NT2/D1 (cell line): ENCODE results near the gene FAM204A.

Experiments used
- DNase-seq: peaks from one replicate; pipeline ENCODE4 v3.0.0-alpha.2; 2011; ENCODE audit warnings: low read depth, low spot score
- H3K27me3 ChIP-seq: 2 replicates; pipeline ENCODE4 v1.6.0; 2011; ENCODE audit warnings: mild to moderate bottlenecking; ENCODE audit not compliant: insufficient read length, insufficient read depth
- H3K36me3 ChIP-seq: 2 replicates; pipeline ENCODE4 v1.6.1; 2011; ENCODE audit warnings: mild to moderate bottlenecking, low read length, mixed read lengths; ENCODE audit not compliant: insufficient read depth, insufficient read length
- H3K4me1 ChIP-seq: 2 replicates; pipeline ENCODE4 v1.5.1; 2011; ENCODE audit not compliant: insufficient read depth, insufficient read length
- H3K4me3 ChIP-seq: 2 replicates; pipeline ENCODE4 v1.5.1; 2011; ENCODE audit warnings: low read depth; ENCODE audit not compliant: insufficient read length
- H3K9ac ChIP-seq: 2 replicates; pipeline ENCODE4 v1.6.0; 2011; ENCODE audit warnings: low read depth; ENCODE audit not compliant: insufficient read length
- H3K9me3 ChIP-seq: 2 replicates; pipeline ENCODE4 v1.5.1; 2011; ENCODE audit warnings: mild to moderate bottlenecking, low read length; ENCODE audit not compliant: insufficient read depth
- SUZ12 ChIP-seq: IDR thresholded peaks from 2 replicates; pipeline ENCODE4 v1.6.1; 2011; ENCODE audit not compliant: insufficient read length, insufficient read depth; ENCODE audit errors: extremely low read depth
- YY1 ChIP-seq: IDR thresholded peaks from 2 replicates; pipeline ENCODE4 v1.6.1; 2011; ENCODE audit not compliant: insufficient read length, insufficient read depth
- ZNF274 ChIP-seq: IDR thresholded peaks from 2 replicates; pipeline ENCODE4 v1.6.1; 2011; ENCODE audit warnings: mild to moderate bottlenecking, low read depth, low read length

Gene FAM204A

DNA sequence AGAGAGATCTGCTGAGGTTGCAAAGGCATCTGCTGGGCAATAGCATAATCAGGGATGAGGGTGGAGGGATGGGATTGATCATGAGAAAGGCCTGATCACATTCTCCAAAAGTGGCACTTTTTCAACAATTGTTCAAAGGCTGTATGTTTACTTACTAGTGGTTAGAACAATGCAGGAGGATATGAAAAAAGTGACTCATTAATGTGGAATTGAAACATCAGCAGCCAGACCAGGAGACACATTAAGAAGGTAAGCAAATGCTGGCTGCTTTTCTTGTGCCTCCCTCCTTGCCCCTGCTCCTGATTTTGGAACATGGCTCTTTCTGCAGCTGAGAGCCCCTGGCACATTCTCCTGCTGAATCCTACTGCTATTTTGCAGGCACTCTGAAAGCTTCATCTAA, 63.5 kb downstream of the FAM204A start:
- DNase-seq, result no peak
- Histone ChIP-seq H3K4me3 (no peak overlapping the region), H3K27me3 (peaks cover 17% of the 10 kb centered on the region), H3K36me3 (no peaks in the 10 kb centered on the region), H3K9me3 (peaks cover 18% of the 10 kb centered on the region), H3K9ac (no peak overlapping the region), H3K4me1 (no peaks in the 10 kb centered on the region)
- TF ChIP-seq YY1 (no peak), ZNF274 (no peak), SUZ12 (no peak)

- DNase-seq, result no peak
- Histone ChIP-seq H3K36me3 (no peaks in the 10 kb centered on the region), H3K4me1 (no peaks in the 10 kb centered on the region), H3K4me3 (no peak overlapping the region), H3K9me3 (peaks cover 18% of the 10 kb centered on the region), H3K9ac (no peak overlapping the region), H3K27me3 (peaks cover 21% of the 10 kb centered on the region)
- no peak for TF ChIP-seq YY1
Measured at GRCh38 chr10:118277871-118278270, 64.3 kb downstream of the FAM204A start.

DNA sequence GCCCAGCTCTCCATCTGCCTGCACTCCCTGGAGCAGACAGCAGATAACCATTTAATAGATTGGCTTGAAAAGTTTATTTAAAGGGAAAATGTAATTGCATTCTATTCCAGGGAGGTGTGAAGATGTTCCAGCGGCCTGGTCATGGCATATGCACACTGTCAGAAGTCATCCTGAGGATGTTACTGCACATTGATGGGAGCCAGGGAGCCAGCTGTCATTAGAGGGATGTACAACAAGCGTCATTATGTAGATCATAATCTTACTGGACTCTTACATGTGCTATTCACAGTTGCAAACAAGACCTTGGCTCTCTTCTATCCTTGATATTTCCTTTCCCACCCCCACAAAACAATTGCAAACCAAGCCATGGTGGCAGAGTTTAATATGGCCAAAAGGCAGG, 65.4 kb downstream of the FAM204A start:
- no peak for TF ChIP-seq ZNF274
- no peak for TF ChIP-seq YY1
- no peak for TF ChIP-seq SUZ12
- H3K4me1 ChIP-seq, result no peaks in the 10 kb centered on the region
- peaks cover 18% of the 10 kb centered on the region for H3K9me3 ChIP-seq
- no peak overlapping the region for H3K4me3 ChIP-seq
- H3K9ac ChIP-seq, result no peak overlapping the region
- no peak for DNase-seq
- peaks cover 25% of the 10 kb centered on the region for H3K27me3 ChIP-seq
- H3K36me3 ChIP-seq, result no peaks in the 10 kb centered on the region

GRCh38 chr10:118276204-118276603, 65.9 kb downstream of the FAM204A start:
- peaks cover 18% of the 10 kb centered on the region for H3K9me3 ChIP-seq
- no peak overlapping the region for H3K4me3 ChIP-seq
- no peak overlapping the region for H3K9ac ChIP-seq
- TF ChIP-seq SUZ12 (no peak), ZNF274 (no peak), YY1 (no peak)
- no peak for DNase-seq
- no peaks in the 10 kb centered on the region for H3K36me3 ChIP-seq
- H3K4me1 ChIP-seq, result no peaks in the 10 kb centered on the region
- peaks cover 29% of the 10 kb centered on the region for H3K27me3 ChIP-seq

DNA sequence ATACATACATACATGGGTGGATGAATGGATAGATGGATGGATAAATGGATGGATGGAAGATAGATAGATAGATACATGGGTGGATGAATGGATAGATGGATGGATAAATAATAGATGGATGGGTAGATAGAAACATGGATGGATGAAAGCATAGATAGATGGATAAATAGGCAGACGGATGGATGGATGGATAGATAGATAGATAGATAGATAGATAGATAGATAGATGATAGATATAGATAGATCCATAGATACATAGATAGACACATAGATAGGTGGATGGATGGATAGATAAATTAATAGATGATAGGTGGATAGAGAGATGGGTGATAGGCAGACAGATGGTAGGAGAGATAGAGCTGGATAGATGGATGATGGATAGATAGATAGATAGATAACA, 68.5 kb downstream of the FAM204A start:
- Histone ChIP-seq H3K36me3 (no peaks in the 10 kb centered on the region), H3K4me3 (no peak overlapping the region), H3K9me3 (peaks cover 18% of the 10 kb centered on the region), H3K27me3 (peaks cover 50% of the 10 kb centered on the region), H3K4me1 (no peaks in the 10 kb centered on the region), H3K9ac (no peak overlapping the region)
- TF ChIP-seq ZNF274 (no peak), SUZ12 (no peak), YY1 (no peak)
- no peak for DNase-seq

- H3K27me3 ChIP-seq, result peaks cover 59% of the 10 kb centered on the region
- no peak overlapping the region for H3K9ac ChIP-seq
- peaks cover 11% of the 10 kb centered on the region for H3K9me3 ChIP-seq
- TF ChIP-seq SUZ12 (no peak), YY1 (no peak), ZNF274 (no peak)
- no peak for DNase-seq
- no peaks in the 10 kb centered on the region for H3K36me3 ChIP-seq
- no peak overlapping the region for H3K4me3 ChIP-seq
- H3K4me1 ChIP-seq, result no peaks in the 10 kb centered on the region
Measured at GRCh38 chr10:118272767-118273166, 69.4 kb downstream of the FAM204A start.

- Histone ChIP-seq H3K27me3 (peaks cover 65% of the 10 kb centered on the region), H3K4me3 (peak overlapping the region; percentile 11), H3K36me3 (no peaks in the 10 kb centered on the region), H3K9ac (peak overlapping the region; percentile 38), H3K4me1 (no peaks in the 10 kb centered on the region), H3K9me3 (peaks cover 6% of the 10 kb centered on the region)
- TF ChIP-seq ZNF274 (no peak), SUZ12 (no peak), YY1 (no peak)
- no peak for DNase-seq
Measured at GRCh38 chr10:118272149-118272721, 69.9 kb downstream of the FAM204A start.

DNA sequence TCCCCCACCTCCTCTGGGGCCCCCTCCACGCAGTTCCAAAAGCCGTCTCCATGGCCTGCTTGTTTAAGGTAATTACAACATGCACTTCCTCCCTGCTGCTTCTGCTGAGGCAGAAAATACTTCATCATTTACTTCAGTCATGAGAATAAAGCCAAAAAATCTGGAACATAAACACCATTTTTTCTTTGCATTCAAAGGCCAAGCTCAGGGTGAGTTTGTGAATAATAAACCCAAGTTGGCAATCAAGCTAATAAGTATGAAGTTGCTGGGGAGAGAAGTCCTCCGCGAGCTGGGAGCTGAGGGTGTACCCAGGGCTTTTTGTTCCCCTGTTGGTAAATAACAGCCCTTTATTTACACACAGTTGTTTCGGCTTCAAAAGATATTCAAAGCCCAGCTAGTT, 70.5 kb downstream of the FAM204A start:
- Histone ChIP-seq H3K27me3 (peaks cover 70% of the 10 kb centered on the region), H3K9me3 (0 out of 2 replicates have a peak, but pooled peaks cover under 1% of the 10 kb centered on the region), H3K4me1 (peaks cover 2% of the 10 kb centered on the region), H3K9ac (no peak overlapping the region), H3K4me3 (peak overlapping the region; percentile 11), H3K36me3 (no peaks in the 10 kb centered on the region)
- TF ChIP-seq YY1 (no peak), ZNF274 (no peak), SUZ12 (no peak)
- DNase-seq, result no peak
